Left lung (tissue), 10 donors: ENCODE measurements around the gene AUTS2. TPM values are rescaled to one million over a fixed set of nuclear protein-coding genes. Genes with fewer than 3 reads are reported as not detected.

ENCODE experiments used
- ATAC-seq: fragments of 200-7000 bp; cut with Tn5 transposase; one replicate; pipeline ENCODE4 v1.9.1; 2020; ENCODE audit warnings: moderate library complexity
- DNase-seq, 4 donors: peaks; one replicate each; pipeline ENCODE4 v3.0.0-alpha.2; 2013 to 2020
- H3K27ac ChIP-seq, 2 donors: fragments of 200-600 bp; sonication (generic) in 1 of 2; one replicate each; pipeline versions ENCODE4 v1.5.0 to v1.8.0; 2020 to 2021
- H3K27me3 ChIP-seq, 2 donors: fragments of 200-600 bp; sonication (generic) in 1 of 2; one replicate each; pipeline versions ENCODE4 v1.5.0 to v1.8.0; 2020 to 2021
- H3K36me3 ChIP-seq, 2 donors: fragments of 200-600 bp; sonication (generic) in 1 of 2; one replicate each; pipeline versions ENCODE4 v1.5.0 to v1.8.0; 2020 to 2021
- H3K4me1 ChIP-seq, 2 donors: fragments of 200-600 bp; one replicate each; pipeline ENCODE4 v1.8.0; 2021
- H3K4me3 ChIP-seq, 2 donors: fragments of 200-600 bp; sonication (generic) in 1 of 2; one replicate each; pipeline versions ENCODE4 v1.5.0 to v1.8.0; 2020 to 2021; ENCODE audit warnings: mild to moderate bottlenecking in 1 of 2
- H3K9me3 ChIP-seq, 2 donors: fragments of 200-600 bp; sonication (generic) in 1 of 2; one replicate each; pipeline versions ENCODE4 v1.5.0 to v1.8.0; 2020 to 2021
- CTCF ChIP-seq, 2 donors: fragments of 200-600 bp; sonication (generic) in 1 of 2; IDR thresholded peaks; one replicate each; pipeline versions ENCODE4 v1.5.0 to v1.8.0; 2021; ENCODE audit warnings: antibody characterized with exemption in 2 of 2
- intact Hi-C, 2 donors: fragments of 100-400 bp; cut with DNase I; formaldehyde crosslinking; loops; one replicate each; pipeline versions ENCODE4 v1.11.2 to v1.14.2; 2022
- polyA plus RNA-seq, 6 donors: library from polyadenylated mRNA; unstranded; fragments of 120-200 nt; gene quantifications; one replicate each; pipeline ENCODE4 v1.2.1, GENCODE V29; 2013; ENCODE audit not compliant: insufficient read length in 6 of 6
- total RNA-seq, 2 donors: library from RNA; stranded (reverse); fragmentation: NEBNext Ultra II Directional; extraction: Animal tissue kit (Norgen Biotek cat#: 25700); gene quantifications; one replicate each; pipeline ENCODE4 v1.2.1, GENCODE V29; 2021
- donor health status: DM: no; HTN: yes; CAD: no.
- donor health status: DM: no; HTN: no; CAD: no.

AUTS2 gene
- total and polyA plus RNA-seq, 8 donors, result 40.4 to 119 (median 103) TPM

GRCh38 chr7:69608049-69608448, 9.8 kb downstream of the AUTS2 start:
- Histone ChIP-seq H3K36me3 (no peaks in the 10 kb centered on the region), H3K4me3 (no peak overlapping the region), H3K4me1 (peaks cover 0 to 13% of the 10 kb centered on the region in 2 donors), H3K27me3 (no peaks in the 10 kb centered on the region), H3K9me3 (no peaks in the 10 kb centered on the region), H3K27ac (no peak overlapping the region)
- DNase-seq, result no peak
- intact Hi-C loops, result no loop called here
- no peak for ATAC-seq
- no peak for TF ChIP-seq CTCF (IDR thresholded peaks at IDR 0.05)

- H3K27me3 ChIP-seq, result no peaks in the 10 kb centered on the region
- intact Hi-C loops, result no loop called here
- H3K27ac ChIP-seq, result no peak overlapping the region
- H3K4me3 ChIP-seq, result no peak overlapping the region
- no peak for ATAC-seq
- no peak for DNase-seq
- no peaks in the 10 kb centered on the region for H3K9me3 ChIP-seq
- H3K36me3 ChIP-seq, result no peaks in the 10 kb centered on the region
- no peak for TF ChIP-seq CTCF (IDR thresholded peaks at IDR 0.05)
- H3K4me1 ChIP-seq, result peaks cover 0 to 8% of the 10 kb centered on the region in 2 donors
Observed at GRCh38 chr7:69608878-69609277, 10.6 kb downstream of the AUTS2 start.

GRCh38 chr7:69609541-69610373, 11.5 kb downstream of the AUTS2 start:
- TF ChIP-seq CTCF (IDR thresholded peaks at IDR 0.05), result no peak
- ATAC-seq (no peak), DNase-seq (no peak)
- Histone ChIP-seq H3K4me3 (no peak overlapping the region), H3K9me3 (no peaks in the 10 kb centered on the region), H3K4me1 (peaks cover 0 to 5% of the 10 kb centered on the region in 2 donors), H3K27me3 (no peaks in the 10 kb centered on the region), H3K27ac (no peak overlapping the region), H3K36me3 (no peaks in the 10 kb centered on the region)
- intact Hi-C loops, result no loop called here

GRCh38 chr7:69610374-69611084, 12.3 kb downstream of the AUTS2 start:
- H3K4me1 ChIP-seq, result peaks cover 0 to 5% of the 10 kb centered on the region in 2 donors
- intact Hi-C loops, result no loop called here
- H3K9me3 ChIP-seq, result no peaks in the 10 kb centered on the region
- DNase-seq (no peak), ATAC-seq (no peak)
- H3K27ac ChIP-seq, result no peak overlapping the region
- no peak overlapping the region for H3K4me3 ChIP-seq
- no peak for TF ChIP-seq CTCF (IDR thresholded peaks at IDR 0.05)
- no peaks in the 10 kb centered on the region for H3K36me3 ChIP-seq
- H3K27me3 ChIP-seq, result no peaks in the 10 kb centered on the region

GRCh38 chr7:69612981-69613380, 14.7 kb downstream of the AUTS2 start:
- DNase-seq (no peak), ATAC-seq (no peak)
- no peaks in the 10 kb centered on the region for H3K9me3 ChIP-seq
- no peak for TF ChIP-seq CTCF (IDR thresholded peaks at IDR 0.05)
- H3K36me3 ChIP-seq, result no peaks in the 10 kb centered on the region
- no peaks in the 10 kb centered on the region for H3K27me3 ChIP-seq
- no peak overlapping the region for H3K4me3 ChIP-seq
- intact Hi-C loops, result no loop called here
- peaks cover 0 to 5% of the 10 kb centered on the region in 2 donors for H3K4me1 ChIP-seq
- no peak overlapping the region for H3K27ac ChIP-seq
